Astrocyte (in vitro differentiated cells and primary cell): ENCODE measurements around the gene SUN1. TPM values are rescaled to one million over a fixed set of nuclear protein-coding genes. Genes with fewer than 3 reads are reported as not detected.
A peak's percentile ranks its signal among the peaks of the same experiment; 100 is the strongest.

Experiments
- DNase-seq: peaks from one replicate; pipeline ENCODE4 v3.0.0-alpha.2; 2010; ENCODE audit warnings: low read depth
- FAIRE-seq: peaks from 2 replicates; lab custom pipeline; 2011; peaks lifted over from hg19 to GRCh38; lab: Jason Lieb, UNC
- H2AFZ ChIP-seq: 2 replicates; pipeline ENCODE4 v1.6.0; 2012; ENCODE audit warnings: low read depth, low read length, inconsistent platforms
- H3K27ac ChIP-seq: 2 replicates; pipeline ENCODE4 v1.5.1; 2011; ENCODE audit warnings: low read depth, low read length, inconsistent platforms
- H3K27me3 ChIP-seq: 2 replicates; pipeline ENCODE4 v1.6.0; 2011; ENCODE audit warnings: low read length, inconsistent platforms; ENCODE audit not compliant: insufficient read depth
- H3K36me3 ChIP-seq: 2 replicates; pipeline ENCODE4 v1.5.1; 2011; ENCODE audit warnings: low read length, inconsistent platforms; ENCODE audit not compliant: insufficient read depth
- H3K4me1 ChIP-seq: 2 replicates; pipeline ENCODE4 v1.5.1; 2011; ENCODE audit warnings: low read length, inconsistent platforms; ENCODE audit not compliant: insufficient read depth
- H3K4me2 ChIP-seq: 2 replicates; pipeline ENCODE4 v1.6.0; 2012; ENCODE audit warnings: low read length, inconsistent platforms
- H3K4me3 ChIP-seq: 2 replicates; pipeline ENCODE4 v1.5.1; 2011; ENCODE audit warnings: low read depth, mild to moderate bottlenecking, low read length, inconsistent platforms; ENCODE audit not compliant: insufficient read depth
- H3K79me2 ChIP-seq: 2 replicates; pipeline ENCODE4 v1.6.0; 2012; ENCODE audit warnings: mild to moderate bottlenecking, low read length, inconsistent platforms; ENCODE audit not compliant: insufficient read depth
- H3K9ac ChIP-seq: 2 replicates; pipeline ENCODE4 v1.6.0; 2012; ENCODE audit warnings: mild to moderate bottlenecking, low read length, inconsistent platforms
- H3K9me3 ChIP-seq: 2 replicates; pipeline ENCODE4 v1.5.1; 2012; ENCODE audit warnings: low read depth, mild to moderate bottlenecking, low read length, inconsistent platforms; ENCODE audit not compliant: insufficient read depth
- H4K20me1 ChIP-seq: 2 replicates; pipeline ENCODE4 v1.6.0; 2012; ENCODE audit warnings: low read length, inconsistent platforms; ENCODE audit not compliant: insufficient read depth
- H3K27ac Mint-ChIP-seq: one replicate; pipeline ENCODE4 v1.8.0; 2021; ENCODE audit warnings: mild to moderate bottlenecking, mixed read lengths; ENCODE audit not compliant: unreplicated experiment
- H3K27me3 Mint-ChIP-seq: one replicate; pipeline ENCODE4 v1.8.0; 2021; ENCODE audit warnings: low read depth, mixed read lengths; ENCODE audit not compliant: unreplicated experiment
- H3K36me3 Mint-ChIP-seq: one replicate; pipeline ENCODE4 v1.8.0; 2021; ENCODE audit warnings: low read depth, mixed read lengths; ENCODE audit not compliant: unreplicated experiment
- H3K4me1 Mint-ChIP-seq: one replicate; pipeline ENCODE4 v1.8.0; 2021; ENCODE audit warnings: low read depth, mixed read lengths; ENCODE audit not compliant: unreplicated experiment
- H3K4me3 Mint-ChIP-seq: one replicate; pipeline ENCODE4 v1.8.0; 2021; ENCODE audit warnings: mild to moderate bottlenecking, moderate library complexity, mixed read lengths; ENCODE audit not compliant: unreplicated experiment
- H3K9me3 Mint-ChIP-seq: one replicate; pipeline ENCODE4 v1.8.0; 2021; ENCODE audit warnings: mild to moderate bottlenecking, mixed read lengths; ENCODE audit not compliant: unreplicated experiment
- EZH2 ChIP-seq: IDR thresholded peaks from 2 replicates; pipeline ENCODE4 v1.6.1; 2012; ENCODE audit warnings: mild to moderate bottlenecking, low read length, inconsistent platforms; ENCODE audit not compliant: insufficient read depth
- total RNA-seq: library from RNA; stranded (reverse); gene quantifications from 2 replicates; pipeline ENCODE4 v1.2.1, GENCODE V29; 2021
- TF ChIP-seq, protein P1 (sequence below): IDR thresholded peaks from 2 replicates; pipeline ENCODE4 v1.5.1; 2011; ENCODE audit warnings: low read depth, mild to moderate bottlenecking, inconsistent platforms, low read length, moderate library complexity; ENCODE audit not compliant: insufficient read depth

The SUN1 gene
- total RNA-seq, 1 donor from 2014 or later: 121 TPM

DNA sequence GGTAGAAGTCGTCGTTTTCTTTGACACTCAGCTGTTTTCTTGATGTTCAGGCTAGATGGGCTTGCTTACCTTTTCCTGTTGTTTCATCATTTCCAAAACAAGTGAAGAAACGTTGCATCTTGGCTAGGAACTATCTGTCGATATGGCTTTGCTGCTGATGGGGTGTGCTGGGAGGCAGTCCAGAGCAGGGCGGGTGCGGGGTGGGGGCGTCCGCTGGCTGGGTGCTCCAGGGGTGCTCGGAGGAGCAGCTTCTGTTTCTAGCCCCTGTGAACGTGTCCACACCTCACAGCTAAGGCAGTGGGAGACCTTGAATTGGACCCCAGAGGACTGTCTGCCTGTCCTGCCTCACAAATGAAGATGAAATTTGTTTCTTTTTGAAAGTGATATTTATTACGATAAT is 7.6 kb upstream of the SUN1 start:
- Histone ChIP-seq H3K36me3 (no peaks in the 10 kb centered on the region), H3K27me3 (no peaks in the 10 kb centered on the region), H3K79me2 (peaks cover 98% of the 10 kb centered on the region), H3K9me3 (no peaks in the 10 kb centered on the region), H2AFZ (no peak overlapping the region), H3K4me3 (no peak overlapping the region), H3K27ac (no peak overlapping the region), H3K9ac (no peak overlapping the region), H3K4me2 (no peak overlapping the region), H3K4me1 (peaks cover 3% of the 10 kb centered on the region), H4K20me1 (peaks cover 68% of the 10 kb centered on the region)
- peaks cover 14% of the 10 kb centered on the region for H3K4me1 Mint-ChIP-seq
- DNase-seq: no peak
- H3K27me3 Mint-ChIP-seq: no peaks in the 10 kb centered on the region
- TF ChIP-seq, protein P1, sequence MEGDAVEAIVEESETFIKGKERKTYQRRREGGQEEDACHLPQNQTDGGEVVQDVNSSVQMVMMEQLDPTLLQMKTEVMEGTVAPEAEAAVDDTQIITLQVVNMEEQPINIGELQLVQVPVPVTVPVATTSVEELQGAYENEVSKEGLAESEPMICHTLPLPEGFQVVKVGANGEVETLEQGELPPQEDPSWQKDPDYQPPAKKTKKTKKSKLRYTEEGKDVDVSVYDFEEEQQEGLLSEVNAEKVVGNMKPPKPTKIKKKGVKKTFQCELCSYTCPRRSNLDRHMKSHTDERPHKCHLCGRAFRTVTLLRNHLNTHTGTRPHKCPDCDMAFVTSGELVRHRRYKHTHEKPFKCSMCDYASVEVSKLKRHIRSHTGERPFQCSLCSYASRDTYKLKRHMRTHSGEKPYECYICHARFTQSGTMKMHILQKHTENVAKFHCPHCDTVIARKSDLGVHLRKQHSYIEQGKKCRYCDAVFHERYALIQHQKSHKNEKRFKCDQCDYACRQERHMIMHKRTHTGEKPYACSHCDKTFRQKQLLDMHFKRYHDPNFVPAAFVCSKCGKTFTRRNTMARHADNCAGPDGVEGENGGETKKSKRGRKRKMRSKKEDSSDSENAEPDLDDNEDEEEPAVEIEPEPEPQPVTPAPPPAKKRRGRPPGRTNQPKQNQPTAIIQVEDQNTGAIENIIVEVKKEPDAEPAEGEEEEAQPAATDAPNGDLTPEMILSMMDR: no peak
- TF ChIP-seq EZH2: no peak
- no peak overlapping the region for H3K27ac Mint-ChIP-seq
- H3K4me3 Mint-ChIP-seq: no peak overlapping the region
- H3K9me3 Mint-ChIP-seq: no peaks in the 10 kb centered on the region
- H3K36me3 Mint-ChIP-seq: peaks cover 4% of the 10 kb centered on the region
- FAIRE-seq: no peak

DNA sequence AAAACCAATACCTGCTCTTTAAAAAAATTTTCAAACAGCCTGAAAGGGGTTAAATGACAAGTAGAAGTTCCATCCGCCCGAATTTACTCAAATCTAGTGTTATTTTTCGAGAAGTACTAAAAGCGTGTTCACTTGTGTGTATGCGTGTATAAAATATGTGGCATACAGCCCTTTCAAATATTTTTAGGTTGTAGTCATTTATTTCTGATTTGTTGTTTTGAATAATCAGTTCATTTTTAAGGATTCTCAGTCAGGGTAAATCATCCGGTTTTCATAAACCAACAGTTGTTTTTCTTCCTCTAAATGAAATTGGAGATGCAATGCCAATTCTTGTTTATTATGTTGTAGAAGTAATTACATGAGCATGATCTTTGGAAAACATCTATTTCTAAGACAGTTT is 6.9 kb upstream of the SUN1 start:
- no peaks in the 10 kb centered on the region for H3K9me3 ChIP-seq
- H3K36me3 ChIP-seq: no peaks in the 10 kb centered on the region
- H3K9ac ChIP-seq: no peak overlapping the region
- peak overlapping the region; percentile 1 for H3K4me2 ChIP-seq
- H3K27ac ChIP-seq: peak overlapping the region; percentile 44
- FAIRE-seq (no peak), DNase-seq (peak; percentile 53)
- H3K27me3 Mint-ChIP-seq: no peaks in the 10 kb centered on the region
- H3K4me1 ChIP-seq: peaks cover 3% of the 10 kb centered on the region
- H3K79me2 ChIP-seq: peaks cover 98% of the 10 kb centered on the region
- H3K27ac Mint-ChIP-seq: no peak overlapping the region
- H4K20me1 ChIP-seq: peaks cover 65% of the 10 kb centered on the region
- H3K9me3 Mint-ChIP-seq: no peaks in the 10 kb centered on the region
- no peak overlapping the region for H2AFZ ChIP-seq
- H3K36me3 Mint-ChIP-seq: peaks cover 4% of the 10 kb centered on the region
- H3K27me3 ChIP-seq: no peaks in the 10 kb centered on the region
- H3K4me3 Mint-ChIP-seq: no peak overlapping the region
- H3K4me3 ChIP-seq: no peak overlapping the region
- TF ChIP-seq, protein P1: no peak
- TF ChIP-seq EZH2: no peak
- peaks cover 13% of the 10 kb centered on the region for H3K4me1 Mint-ChIP-seq

DNA sequence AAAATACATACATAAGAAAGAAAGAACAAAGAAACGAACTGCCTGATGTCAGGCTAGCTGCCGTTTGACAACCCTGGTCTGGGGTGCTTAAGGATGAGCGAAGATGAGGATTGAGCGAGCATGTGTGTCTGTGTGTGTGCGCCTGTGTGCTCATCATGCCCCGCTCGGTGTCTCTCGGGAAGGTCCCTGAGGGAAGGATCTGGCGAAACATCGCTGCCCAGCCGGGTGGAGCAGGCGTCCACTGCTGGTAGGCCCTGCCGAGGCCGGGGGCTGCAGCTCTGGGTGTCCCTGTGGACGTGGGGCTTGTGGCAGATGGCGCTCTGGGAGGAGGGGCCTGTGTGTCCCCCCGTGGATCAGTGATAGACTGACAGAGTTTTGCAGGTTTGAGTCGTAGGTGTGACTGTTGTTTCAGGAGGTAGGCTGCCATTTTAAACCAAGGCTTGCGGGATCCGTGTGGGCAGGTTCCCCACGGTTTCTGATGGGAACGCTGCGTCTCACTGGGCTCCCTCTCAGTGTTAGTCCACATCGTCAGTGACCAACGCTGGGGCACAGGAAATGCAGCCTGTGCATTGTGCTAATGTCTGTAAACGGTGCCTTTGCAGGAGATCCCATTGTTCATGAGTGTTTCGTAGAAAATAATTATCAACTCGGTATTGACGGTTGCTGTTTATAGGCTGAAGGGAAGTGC is 5.9 kb upstream of the SUN1 start:
- Histone ChIP-seq H3K4me3 (no peak overlapping the region), H3K27me3 (no peaks in the 10 kb centered on the region), H3K9ac (no peak overlapping the region), H3K4me1 (peaks cover 12% of the 10 kb centered on the region), H3K9me3 (no peaks in the 10 kb centered on the region), H2AFZ (no peak overlapping the region), H3K79me2 (peaks cover 95% of the 10 kb centered on the region), H4K20me1 (peaks cover 61% of the 10 kb centered on the region), H3K36me3 (no peaks in the 10 kb centered on the region), H3K4me2 (no peak overlapping the region), H3K27ac (peak overlapping the region; percentile 44)
- no peak overlapping the region for H3K27ac Mint-ChIP-seq
- peaks cover 16% of the 10 kb centered on the region for H3K4me1 Mint-ChIP-seq
- no peak for DNase-seq
- TF ChIP-seq EZH2: no peak
- TF ChIP-seq, protein P1: no peak
- peaks cover 4% of the 10 kb centered on the region for H3K36me3 Mint-ChIP-seq
- no peak overlapping the region for H3K4me3 Mint-ChIP-seq
- no peak for FAIRE-seq
- no peaks in the 10 kb centered on the region for H3K9me3 Mint-ChIP-seq
- no peaks in the 10 kb centered on the region for H3K27me3 Mint-ChIP-seq
